Upper lobe of left lung (tissue), 6 donors: ENCODE data around the gene ANKRD34A. TPM values are rescaled to one million over a fixed set of nuclear protein-coding genes. Genes with fewer than 3 reads are reported as not detected.

Experiments used
- ATAC-seq, 2 donors: fragments of 200-7000 bp; cut with Tn5 transposase; one replicate each; pipeline ENCODE4 v1.9.1; 2022; ENCODE audit warnings: mild to moderate bottlenecking in 2 of 2, moderate library complexity in 2 of 2; ENCODE audit not compliant: low FRiP score in 2 of 2
- DNase-seq, 2 donors: peaks; one replicate each; pipeline ENCODE4 v3.0.0-alpha.2; 2019 to 2020
- H3K27ac ChIP-seq, 4 donors: fragments of 200-600 bp; sonication (generic); one replicate each; pipeline ENCODE4 v1.5.1; 2016 to 2019
- H3K27me3 ChIP-seq, 4 donors: fragments of 200-600 bp; sonication (generic); one replicate each; pipeline ENCODE4 v1.5.1; 2017 to 2019
- H3K36me3 ChIP-seq, 4 donors: fragments of 200-600 bp; sonication (generic); one replicate each; pipeline ENCODE4 v1.5.1; 2016 to 2019
- H3K4me1 ChIP-seq, 4 donors: fragments of 200-600 bp; sonication (generic); one replicate each; pipeline ENCODE4 v1.5.1; 2018 to 2019
- H3K4me3 ChIP-seq, 4 donors: fragments of 200-600 bp; sonication (generic); one replicate each; pipeline ENCODE4 v1.5.1; 2017 to 2019; ENCODE audit warnings: mild to moderate bottlenecking in 2 of 4, moderate library complexity in 1 of 4
- H3K9me3 ChIP-seq, 4 donors: fragments of 200-600 bp; sonication (generic); one replicate each; pipeline ENCODE4 v1.5.1; 2018 to 2019
- CTCF ChIP-seq, 6 experiments: fragments of 450-650 bp in 4 of 6; fragments of 200-600 bp in 2 of 6; sonication (generic) in 2 of 6; IDR thresholded peaks; one replicate each; pipeline ENCODE4 v1.5.1; 2016 to 2019; ENCODE audit warnings: antibody characterized with exemption in 6 of 6
- EP300 ChIP-seq, 4 donors: sonication (generic); formaldehyde crosslinking; IDR thresholded peaks; one replicate each; pipeline ENCODE4 v1.5.1; 2017; ENCODE audit warnings: antibody characterized with exemption in 4 of 4, control low read depth in 2 of 4
- POLR2A ChIP-seq, 4 donors: fragments of 450-650 bp; IDR thresholded peaks; one replicate each; pipeline ENCODE4 v1.5.1; 2016 to 2017; ENCODE audit warnings: antibody characterized with exemption in 4 of 4, mild to moderate bottlenecking in 2 of 4
- POLR2AphosphoS5 ChIP-seq, 2 donors: sonication (generic); formaldehyde crosslinking; IDR thresholded peaks; one replicate each; pipeline ENCODE4 v1.5.1; 2017; ENCODE audit warnings: antibody characterized with exemption in 2 of 2
- WGBS, 2 donors: methylation state at CpG; one replicate each; pipeline ENCODE4 v1.1.5; 2017 to 2018; 5-methylcytosine and 5-hydroxymethylcytosine counted together
- total RNA-seq, 6 donors: library from RNA; depleted of rRNA in 4 of 6; stranded (reverse); fragments of >200 nt in 4 of 6; gene quantifications; one replicate each; pipeline versions ENCODE4 v1.1.0 to v1.2.1, GENCODE V29; 2016 to 2021
- donor health status: DM: no; HTN: no; CAD: no; lungs with moderate emphysema.
- donor health status: DM: no; HTN: yes; CAD: no; lungs with severe emphysema.

The ANKRD34A gene
- total RNA-seq, 6 donors from 2014 or later, result 0.30 to 2.6 (median 0.73) TPM

- no peaks in the 10 kb centered on the region for H3K27me3 ChIP-seq
- no peaks in the 10 kb centered on the region for H3K9me3 ChIP-seq
- H3K36me3 ChIP-seq, result peaks cover 26 to 43% (median 32%) of the 10 kb centered on the region in 4 donors
- peak; percentile 61 to 98 (median 95) for TF ChIP-seq POLR2A (IDR thresholded peaks at IDR 0.05)
- TF ChIP-seq POLR2AphosphoS5 (IDR thresholded peaks at IDR 0.05), result peak; percentile 98 to 100
- no peak for TF ChIP-seq CTCF (IDR thresholded peaks at IDR 0.05)
- peak in 2 of 4 donors; percentile 85 to 97 for TF ChIP-seq EP300 (IDR thresholded peaks at IDR 0.05)
- peaks cover 38 to 48% (median 40%) of the 10 kb centered on the region in 4 donors for H3K4me1 ChIP-seq
- ATAC-seq (peak; percentile 95 to 98), DNase-seq (peak; percentile 96 to 100)
- WGBS, 2 donors, result 0% methylated on average over 24 to 30 of the region's 30 CpGs
- peak within 1 kb of the TSS; percentile 70 to 89 (median 77) for H3K4me3 ChIP-seq
- H3K27ac ChIP-seq, result peak within 1 kb of the TSS; percentile 93 to 96 (median 96)
Measured at GRCh38 chr1:145996433-145997015, 32.1 kb upstream of the ANKRD34A start, which contains the start of gene TXNIP. Gene TXNIP (minus strand): TSS chr1:145996579. CDS start chr1:145996266, 313 bp downstream.

DNA sequence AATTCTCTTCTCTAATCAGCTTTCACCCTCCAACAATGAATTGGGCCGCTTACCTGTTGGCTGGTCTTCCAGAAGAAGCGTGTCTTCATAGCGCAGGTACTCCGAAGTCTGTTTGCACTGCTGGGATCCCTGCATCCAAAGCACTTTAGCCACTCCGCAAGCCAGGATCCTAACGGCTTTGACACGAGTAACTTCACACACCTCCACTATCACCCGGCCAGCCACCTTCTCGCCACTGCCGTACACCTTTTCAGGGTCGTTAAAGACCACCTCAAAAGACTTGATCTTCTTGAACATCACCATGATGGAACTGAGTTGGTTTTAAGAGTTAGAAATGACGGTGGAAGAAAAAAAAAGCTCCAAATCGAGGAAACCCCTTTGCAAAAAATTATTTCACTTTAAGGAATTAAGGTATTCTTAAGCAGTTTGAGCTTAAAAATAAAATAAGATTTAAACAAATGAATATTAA, 31.6 kb upstream of the ANKRD34A start:
- no peak for ATAC-seq

DNA sequence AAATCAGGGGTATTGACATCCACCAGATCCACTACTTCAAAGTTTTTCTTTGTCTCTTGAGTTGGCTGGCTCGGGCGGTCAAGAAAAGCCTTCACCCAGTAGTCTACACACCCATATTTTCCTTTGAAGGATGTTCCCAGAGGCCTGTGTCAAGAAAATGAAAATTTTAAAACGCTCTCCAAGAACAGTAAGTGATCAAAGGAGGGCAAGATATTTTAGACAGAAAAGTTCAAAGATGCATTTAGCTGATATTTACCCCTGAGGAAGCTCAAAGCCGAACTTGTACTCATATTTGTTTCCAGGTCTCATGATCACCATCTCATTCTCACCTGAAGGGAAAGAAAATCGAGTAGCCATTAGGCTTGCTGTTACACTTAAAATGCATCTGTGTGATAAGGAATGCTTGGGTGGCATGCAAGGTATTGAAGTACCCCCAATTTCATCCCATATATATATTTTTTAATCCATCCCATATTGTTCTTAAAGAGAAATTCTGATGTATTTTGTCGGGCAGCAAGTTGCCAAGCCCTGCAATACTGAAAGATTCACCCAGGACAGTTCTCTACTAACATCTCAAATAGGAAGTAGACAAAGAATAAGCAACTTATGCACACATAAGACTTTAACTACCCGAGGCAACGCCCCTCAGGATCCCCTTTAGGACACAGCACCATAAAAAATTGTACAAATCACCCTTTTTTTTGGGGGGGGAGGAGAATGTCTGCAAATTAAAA, 30.9 kb upstream of the ANKRD34A start:
- WGBS, 2 donors, result 1% methylated on average over 8 of the region's 8 CpGs

More for the DNA sequence above, 31.6 kb upstream of the ANKRD34A start:
- H3K4me3 ChIP-seq, result peak overlapping the region; percentile 70 to 89 (median 77)
- H3K9me3 ChIP-seq, result no peaks in the 10 kb centered on the region
- peak overlapping the region; percentile 93 to 96 (median 96) for H3K27ac ChIP-seq
- DNase-seq, result peak in 1 of 2 donors; percentile 25
- TF ChIP-seq CTCF (IDR thresholded peaks at IDR 0.05), result no peak
- peak in 1 of 2 donors; percentile 72 for TF ChIP-seq POLR2AphosphoS5 (IDR thresholded peaks at IDR 0.05)
- H3K27me3 ChIP-seq, result no peaks in the 10 kb centered on the region
- peaks cover 26 to 43% (median 32%) of the 10 kb centered on the region in 4 donors for H3K36me3 ChIP-seq
- WGBS, 2 donors, result 0 to 1% methylated on average over 13 of the region's 13 CpGs
- H3K4me1 ChIP-seq, result peaks cover 36 to 50% (median 39%) of the 10 kb centered on the region in 4 donors

More for the DNA sequence above, 30.9 kb upstream of the ANKRD34A start:
- Histone ChIP-seq H3K4me3 (peak overlapping the region; percentile 70 to 89 (median 77)), H3K9me3 (no peaks in the 10 kb centered on the region), H3K27me3 (no peaks in the 10 kb centered on the region), H3K4me1 (peaks cover 34 to 53% (median 40%) of the 10 kb centered on the region in 4 donors), H3K36me3 (peaks cover 26 to 43% (median 32%) of the 10 kb centered on the region in 4 donors), H3K27ac (peak overlapping the region; percentile 93 to 96 (median 96))
- TF ChIP-seq POLR2A (IDR thresholded peaks at IDR 0.05) (peak in 1 of 4 donors; percentile 26), EP300 (IDR thresholded peaks at IDR 0.05) (no peak), CTCF (IDR thresholded peaks at IDR 0.05) (no peak), POLR2AphosphoS5 (IDR thresholded peaks at IDR 0.05) (peak in 1 of 2 donors; percentile 60)
- DNase-seq (peak in 1 of 2 donors; percentile 16), ATAC-seq (no peak)
